ENCODE results near the gene SLC25A26.
"Not testable (repeated sequence)": the region's sequence is repeated elsewhere in the genome, so short reads cannot be mapped to it uniquely, and the experiment has no call there.

SLC25A26 gene

DNA sequence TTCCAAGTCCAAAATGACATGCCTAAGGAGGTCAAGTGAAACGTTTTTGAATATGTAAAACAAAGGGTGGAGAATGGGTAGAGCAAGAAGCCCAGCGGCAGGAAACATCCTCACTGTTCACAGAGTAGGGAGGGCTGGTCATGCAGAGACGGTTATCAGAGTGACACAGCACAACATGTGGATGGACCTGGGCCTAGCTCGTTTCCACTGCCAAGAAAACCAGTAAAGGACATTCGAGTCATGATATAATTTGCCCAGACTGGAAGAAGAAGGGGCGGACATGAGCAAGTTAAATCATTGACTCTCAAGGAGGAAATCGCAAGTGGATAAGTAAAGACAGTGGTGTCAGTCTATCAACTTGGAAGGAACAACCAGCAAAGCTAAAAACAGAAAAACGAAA is 190.7 kb downstream of the SLC25A26 start:
- no peak for DNase-seq (ENCODE audit: low spot score)

DNA sequence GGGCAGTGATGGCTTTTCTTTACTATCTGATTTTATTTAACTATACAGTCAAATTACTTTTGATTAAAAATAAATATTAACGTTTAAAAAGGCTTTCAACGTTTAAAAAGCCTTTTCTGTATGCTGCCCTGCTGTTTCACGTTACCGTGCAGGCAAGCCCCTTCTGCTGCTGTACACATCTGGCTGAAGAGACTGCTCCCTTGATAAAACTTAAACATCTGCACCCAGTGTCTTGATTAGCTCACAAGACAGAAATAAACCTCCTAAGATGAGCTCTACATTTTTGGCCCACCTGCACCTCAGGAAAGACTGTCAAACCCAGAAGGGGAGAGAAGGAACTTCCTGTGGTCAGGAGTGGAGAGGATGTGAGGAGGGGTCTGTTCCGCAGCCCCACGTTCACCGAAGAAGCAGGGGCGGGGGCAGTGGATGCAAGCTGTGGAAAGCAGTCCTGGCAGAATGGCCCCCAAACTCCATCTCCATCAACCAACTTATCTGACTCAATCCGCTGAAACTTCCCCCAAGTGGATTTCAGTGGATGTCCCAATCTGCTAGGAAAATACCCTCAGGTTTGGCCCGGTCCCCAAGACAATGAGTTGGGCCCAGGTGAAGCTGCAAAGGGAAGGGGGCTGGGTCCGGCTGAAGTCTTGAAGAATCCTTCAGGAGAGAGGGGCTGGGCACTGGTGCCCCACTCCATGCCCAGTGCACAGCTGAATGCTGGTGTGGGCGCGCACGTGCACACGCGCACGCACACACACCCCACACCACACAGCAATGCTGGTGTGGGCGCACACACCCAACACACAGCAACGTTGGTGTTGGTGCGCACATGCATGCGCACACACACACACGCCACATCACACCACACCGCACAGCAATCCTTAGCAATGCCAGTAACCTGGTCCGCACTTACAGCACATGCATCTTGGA is 191.4 kb downstream of the SLC25A26 start:
- no peak for DNase-seq (ENCODE audit: low spot score)

DNA sequence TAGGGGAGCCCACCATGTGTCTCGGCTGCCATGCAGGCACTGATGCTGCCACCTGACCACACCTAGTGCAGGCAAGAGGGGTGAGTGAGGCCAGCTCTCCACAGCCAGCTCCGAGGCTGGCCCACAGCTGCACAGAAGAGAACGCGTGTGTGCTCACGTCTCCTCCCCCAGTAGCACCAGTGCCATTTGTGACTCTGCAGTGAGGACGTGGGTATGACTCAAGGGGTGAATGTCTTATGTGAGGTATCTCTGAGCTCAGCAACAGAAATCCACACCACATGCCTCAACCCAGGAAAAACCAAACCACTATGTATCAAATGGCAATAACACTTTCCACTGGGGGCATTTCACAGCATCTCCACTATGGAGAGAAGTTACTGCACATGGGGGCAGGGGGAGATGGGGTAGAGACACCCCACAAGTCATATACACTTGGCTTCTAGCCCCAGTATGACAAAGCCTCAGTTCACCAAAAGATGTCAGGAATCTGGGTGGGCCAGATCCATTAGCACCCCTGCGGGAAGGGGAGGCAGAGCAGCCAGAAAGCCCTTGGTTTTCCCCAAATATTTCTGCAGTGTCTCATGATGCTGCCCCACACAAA is 192.4 kb downstream of the SLC25A26 start:
- no peak for DNase-seq (ENCODE audit: low spot score)

- DNase-seq (ENCODE audit: low spot score), result no peak
These were observed 194.0 kb downstream of the SLC25A26 start for GRCh38 chr3:66414846-66415245.

DNA sequence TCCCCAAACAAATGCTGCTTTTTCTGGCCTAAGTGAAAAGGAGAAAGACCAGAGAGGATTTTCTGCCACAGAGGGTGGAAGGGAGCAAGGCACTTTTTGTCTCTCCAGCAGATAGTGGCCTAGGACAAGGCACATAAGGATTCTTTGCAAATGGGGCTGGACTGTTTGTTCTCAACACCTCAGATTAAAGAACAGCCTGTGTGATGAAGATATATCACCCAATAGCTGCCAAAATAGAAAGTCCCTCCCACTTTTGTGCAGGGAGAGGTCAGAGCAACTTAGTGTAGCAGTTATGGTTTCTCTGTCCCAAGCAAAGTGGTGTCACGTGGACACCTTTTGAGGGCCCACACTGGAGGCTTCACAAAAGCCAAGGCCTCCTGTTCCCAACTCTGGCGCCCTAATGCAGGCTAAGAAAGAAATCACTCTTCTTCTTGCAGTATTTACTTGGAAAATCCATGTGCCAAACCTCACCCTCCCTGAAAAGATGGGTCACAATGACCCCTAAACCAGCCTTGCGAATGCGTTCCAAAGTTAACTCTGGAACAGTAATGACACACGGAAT is 195.1 kb downstream of the SLC25A26 start:
- no peak for DNase-seq (ENCODE audit: low spot score)

GRCh38 chr3:66416556-66417304 is 195.9 kb downstream of the SLC25A26 start:
- DNase-seq (ENCODE audit: low spot score), result no peak

DNA sequence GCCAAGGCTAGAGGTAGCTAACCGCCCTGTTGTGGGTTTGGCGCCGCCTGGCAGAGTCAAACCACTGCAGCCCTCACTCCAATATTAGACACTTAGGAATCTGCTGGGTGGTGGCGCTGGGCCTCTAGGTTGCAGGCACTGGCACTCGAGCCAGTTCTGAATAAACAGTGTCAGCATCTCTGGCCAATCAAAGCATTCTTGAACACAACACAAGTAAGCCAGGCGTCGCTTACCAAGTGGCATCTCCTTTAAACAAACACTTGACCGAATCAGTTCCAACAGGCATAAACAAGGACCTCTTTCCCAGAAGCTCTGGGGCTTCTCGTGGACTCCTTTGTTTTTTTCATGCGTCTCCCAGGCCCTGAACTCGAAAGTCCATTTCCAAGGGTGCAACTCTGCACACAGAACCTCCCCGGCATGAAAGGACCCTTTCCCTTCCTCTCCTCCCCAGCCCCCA is 197.7 kb downstream of the SLC25A26 start:
- no peak for DNase-seq (ENCODE audit: low spot score)

DNA sequence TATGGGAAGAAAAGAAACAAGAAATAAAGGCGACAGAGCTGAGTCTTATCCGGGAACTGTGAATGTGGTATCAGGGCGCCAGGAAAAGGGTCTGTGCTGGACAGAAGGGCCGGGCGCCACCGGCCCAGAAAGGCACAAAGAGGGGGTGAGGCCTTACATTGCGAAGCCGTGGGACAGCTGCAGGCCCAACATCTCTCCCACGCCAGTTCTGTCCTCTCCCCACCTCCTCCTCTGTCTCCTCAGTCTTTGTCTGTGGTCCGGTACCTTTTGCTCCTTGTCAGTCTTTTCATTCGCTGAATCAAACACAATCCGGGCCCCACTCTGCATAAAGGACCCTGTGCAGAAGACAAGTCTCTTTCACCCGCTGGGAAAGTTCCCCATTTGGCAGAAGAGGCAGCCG is 198.2 kb downstream of the SLC25A26 start:
- DNase-seq (ENCODE audit: low spot score), result no peak

DNA sequence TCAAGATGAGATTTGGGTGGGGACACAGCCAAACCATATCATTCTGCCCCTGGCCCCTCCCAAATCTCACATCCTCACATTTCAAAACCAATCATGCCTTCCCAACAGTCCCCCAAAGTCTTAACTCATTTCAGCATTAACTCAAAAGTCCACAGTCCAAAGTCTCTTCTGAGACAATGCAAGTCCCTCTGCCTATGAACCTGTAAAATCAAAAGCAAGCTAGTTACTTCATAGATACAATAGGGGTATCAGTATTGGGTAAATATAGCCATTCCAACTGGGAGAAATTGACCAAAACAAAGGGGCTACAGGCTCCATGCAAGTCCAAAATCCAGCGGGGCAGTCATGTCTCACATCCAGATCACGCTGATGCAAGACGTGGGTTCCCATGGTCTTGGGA is 200.3 kb downstream of the SLC25A26 start:
- not testable (repeated sequence) for DNase-seq (ENCODE audit: low spot score)

DNA sequence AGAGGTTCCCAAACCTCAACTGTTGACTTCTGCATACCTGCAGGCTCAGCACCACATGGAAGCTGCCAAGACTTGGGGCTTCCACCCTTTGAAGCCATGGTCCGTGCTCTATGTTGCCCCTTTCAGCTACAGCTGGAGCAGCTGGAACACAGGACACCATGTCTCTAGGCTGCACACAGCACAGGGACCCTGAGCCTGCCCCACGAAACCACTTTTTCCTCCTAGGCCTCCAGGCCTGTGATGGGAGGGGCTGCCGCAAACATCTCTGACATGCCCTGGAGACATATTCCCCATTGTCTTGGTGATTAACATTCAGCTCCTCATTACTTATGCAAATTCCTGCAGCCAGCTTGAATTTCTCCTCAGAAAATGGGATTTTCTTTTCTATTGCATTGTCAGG is 201.1 kb downstream of the SLC25A26 start:
- not testable (repeated sequence) for DNase-seq (ENCODE audit: low spot score)

GRCh38 chr3:66423791-66424190 is 203.0 kb downstream of the SLC25A26 start:
- no peak for DNase-seq (ENCODE audit: low spot score)

DNA sequence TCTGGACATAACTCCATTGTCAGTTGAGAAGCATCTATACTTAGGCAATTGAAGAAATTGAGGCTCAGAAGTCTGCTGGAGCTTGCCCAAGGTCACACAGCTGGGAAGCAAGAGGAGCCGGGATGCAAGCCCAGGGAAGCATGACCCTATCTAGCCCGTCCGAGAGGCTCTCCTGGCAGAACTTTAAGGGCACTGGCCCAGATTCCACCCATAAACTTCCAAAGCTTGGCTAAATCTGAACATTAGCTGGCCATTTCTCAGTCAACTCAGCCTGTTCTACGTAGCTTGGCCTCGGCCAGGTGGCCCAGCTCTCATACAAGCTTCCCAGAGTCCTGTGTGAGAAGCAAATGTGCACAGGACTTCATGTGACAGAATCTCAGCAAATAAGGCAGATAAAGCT is 204.2 kb downstream of the SLC25A26 start:
- no peak for DNase-seq (ENCODE audit: low spot score)

- DNase-seq (ENCODE audit: low spot score), result no peak
These were observed 204.8 kb downstream of the SLC25A26 start for GRCh38 chr3:66425576-66426114.

- DNase-seq (ENCODE audit: low spot score), result no peak
These were observed 205.3 kb downstream of the SLC25A26 start for GRCh38 chr3:66426135-66426534.

DNA sequence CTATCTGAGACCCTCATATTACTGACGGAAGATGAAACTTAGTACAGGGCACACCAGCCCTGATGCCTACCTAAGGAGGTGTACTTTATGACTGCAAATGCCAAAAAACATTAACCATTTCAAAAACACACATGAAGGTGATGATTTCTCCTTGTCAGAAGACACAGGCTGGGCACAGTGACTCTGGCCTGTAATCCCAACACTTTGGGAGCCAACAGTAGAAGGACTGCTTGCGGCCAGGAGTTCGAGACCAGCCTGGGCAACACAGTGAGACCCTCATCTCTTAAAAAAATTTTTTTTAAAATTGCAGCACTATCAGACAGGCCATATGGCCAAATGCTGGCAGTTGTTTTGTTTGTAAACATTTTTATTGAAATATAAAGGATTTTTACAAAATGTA is 206.6 kb downstream of the SLC25A26 start:
- DNase-seq (ENCODE audit: low spot score), result no peak

DNA sequence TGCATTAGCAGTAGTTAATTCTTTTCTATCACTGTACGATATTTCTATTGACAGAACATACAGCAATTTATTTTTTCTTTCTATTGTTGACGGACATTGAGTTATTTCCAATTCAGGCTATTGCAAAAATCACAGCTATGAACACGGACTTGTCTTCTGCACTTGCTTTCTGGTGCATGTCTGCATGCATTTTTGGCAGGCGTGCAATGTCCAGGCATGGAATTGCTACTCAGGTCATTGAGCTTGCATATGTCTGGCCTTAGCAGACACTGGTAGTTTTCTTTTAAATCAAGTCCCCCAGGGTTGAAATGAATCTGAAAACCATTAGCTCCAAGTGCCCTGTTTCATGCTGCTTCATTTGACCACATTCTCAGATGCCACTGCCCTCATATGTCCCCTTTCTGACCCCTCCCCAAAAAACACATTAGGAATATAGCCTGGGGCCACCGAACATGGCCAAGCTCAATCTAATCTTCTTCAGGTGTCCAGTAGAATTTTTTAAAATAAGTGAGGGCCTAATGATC is 207.2 kb downstream of the SLC25A26 start:
- DNase-seq (ENCODE audit: low spot score), result no peak
